GM18498 (cell line): ENCODE results near the gene SMYD3.
"Not testable (repeated sequence)": the region's sequence is repeated elsewhere in the genome, so short reads cannot be mapped to it uniquely, and the experiment has no call there.

Experiments used
- ATAC-seq: cut with Tn5 transposase; IDR thresholded peaks from one replicate; pipeline ENCODE4 v1.9.1; 2021; ENCODE audit warnings: mild to moderate bottlenecking, moderate library complexity; ENCODE audit not compliant: unreplicated experiment

Gene SMYD3

DNA sequence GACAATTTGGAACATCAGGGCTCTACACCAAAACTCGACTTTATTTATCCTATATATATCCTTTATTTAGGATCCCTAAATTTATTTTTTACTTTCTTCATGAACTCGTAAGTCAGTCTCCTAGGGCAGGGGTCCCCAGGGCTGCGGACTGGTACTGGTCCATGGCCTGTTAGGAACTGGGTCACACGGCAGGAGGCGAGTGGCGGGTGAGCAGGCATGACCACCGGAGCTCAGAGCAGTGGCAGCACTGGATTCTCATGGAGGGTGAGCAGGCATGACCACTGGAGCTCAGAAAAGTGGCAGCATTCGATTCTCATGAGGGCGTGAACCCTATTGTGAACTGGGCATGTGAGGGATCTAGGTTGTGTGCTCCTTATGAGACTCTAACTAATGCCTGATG is 427.0 kb downstream of the SMYD3 start:
- ATAC-seq, result no peak

DNA sequence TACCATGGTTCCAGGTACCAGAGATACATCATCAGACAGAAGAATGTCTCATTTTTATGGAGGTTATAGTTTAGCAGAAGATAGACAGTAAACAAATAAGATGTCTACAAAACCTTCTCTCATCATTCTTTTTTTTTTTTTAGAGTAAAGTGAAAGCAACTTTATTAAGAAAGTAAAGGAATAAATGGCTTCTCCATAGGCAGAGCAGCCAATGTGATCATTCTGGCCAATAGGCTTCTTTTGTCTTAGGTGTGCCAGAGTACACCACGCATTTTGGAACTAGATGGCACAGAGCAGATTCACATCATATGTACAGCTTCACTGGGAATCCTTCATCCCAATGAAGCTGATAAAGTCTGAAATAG is 428.2 kb downstream of the SMYD3 start:
- no peak for ATAC-seq

DNA sequence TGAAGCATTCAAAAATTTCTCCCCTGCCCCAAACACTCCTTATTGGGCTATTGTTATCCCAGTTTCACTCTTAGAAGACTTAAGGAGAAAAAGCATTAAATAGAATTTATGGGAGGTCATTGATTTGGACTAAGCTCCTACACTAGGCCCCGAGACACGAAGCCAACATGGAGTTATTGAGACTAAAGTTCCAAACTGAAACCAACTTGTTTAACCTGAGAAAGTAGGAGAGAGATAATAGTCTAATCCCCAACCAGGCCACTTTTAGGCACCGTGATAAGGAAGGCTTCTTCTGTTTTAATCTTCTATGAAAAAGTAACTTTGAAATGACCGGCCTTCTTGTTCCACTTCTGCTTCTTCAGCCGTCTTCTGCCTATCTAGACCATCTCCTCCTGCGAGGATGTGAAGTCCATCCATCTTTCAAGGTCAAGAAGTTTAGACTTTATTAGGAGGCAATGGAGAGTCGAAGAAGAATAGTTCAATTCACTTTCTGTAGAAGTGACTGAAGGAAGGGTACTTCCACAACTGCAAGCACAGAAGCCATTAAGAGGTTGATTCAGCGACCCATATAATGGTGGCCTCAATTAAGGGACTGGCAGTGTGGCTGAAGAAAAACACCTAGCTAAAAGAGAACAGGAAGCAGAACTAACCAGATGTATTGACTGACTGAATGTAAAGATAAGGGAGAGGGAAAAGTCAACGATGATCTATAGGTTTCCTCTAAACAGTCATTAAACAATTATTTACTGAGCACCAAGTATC is 428.8 kb downstream of the SMYD3 start:
- ATAC-seq, result no peak

DNA sequence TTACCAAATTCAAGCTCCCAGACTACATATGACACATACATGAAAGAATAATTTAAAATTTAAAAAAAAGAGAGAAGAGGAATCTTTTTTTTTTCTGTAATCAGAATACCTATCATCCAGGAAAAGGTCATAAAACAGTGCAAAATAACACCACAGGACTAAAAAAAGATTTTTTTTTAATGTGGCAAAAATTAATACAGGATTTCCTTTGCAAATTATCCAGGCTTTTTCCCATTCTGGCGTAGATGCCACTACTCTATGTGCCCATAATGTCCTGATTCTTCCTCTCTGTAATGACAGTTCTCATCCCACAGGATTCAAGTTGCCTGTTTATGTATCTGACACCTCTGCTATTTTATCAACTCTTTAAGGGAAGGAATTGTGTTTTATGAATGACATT is 429.6 kb downstream of the SMYD3 start:
- ATAC-seq, result no peak

DNA sequence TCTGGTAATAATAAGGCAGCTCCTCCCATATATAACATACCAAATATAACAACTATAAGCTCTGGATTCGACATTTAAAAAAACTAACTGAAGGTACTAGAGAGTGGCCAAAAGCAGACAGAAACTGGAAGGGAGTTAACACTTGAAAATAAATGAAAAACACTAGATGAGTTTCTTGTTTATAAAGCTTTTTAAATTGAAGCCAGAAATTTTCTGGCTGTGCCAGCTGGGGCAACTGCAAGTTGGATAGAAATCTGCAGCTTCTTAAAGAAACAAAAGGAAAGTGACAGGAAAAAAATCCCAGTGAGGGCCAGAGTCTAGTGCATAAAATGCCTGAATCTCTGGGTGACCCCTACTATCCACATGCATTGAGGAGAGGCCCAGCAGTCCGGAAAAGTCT is 432.7 kb downstream of the SMYD3 start:
- ATAC-seq, result no peak

DNA sequence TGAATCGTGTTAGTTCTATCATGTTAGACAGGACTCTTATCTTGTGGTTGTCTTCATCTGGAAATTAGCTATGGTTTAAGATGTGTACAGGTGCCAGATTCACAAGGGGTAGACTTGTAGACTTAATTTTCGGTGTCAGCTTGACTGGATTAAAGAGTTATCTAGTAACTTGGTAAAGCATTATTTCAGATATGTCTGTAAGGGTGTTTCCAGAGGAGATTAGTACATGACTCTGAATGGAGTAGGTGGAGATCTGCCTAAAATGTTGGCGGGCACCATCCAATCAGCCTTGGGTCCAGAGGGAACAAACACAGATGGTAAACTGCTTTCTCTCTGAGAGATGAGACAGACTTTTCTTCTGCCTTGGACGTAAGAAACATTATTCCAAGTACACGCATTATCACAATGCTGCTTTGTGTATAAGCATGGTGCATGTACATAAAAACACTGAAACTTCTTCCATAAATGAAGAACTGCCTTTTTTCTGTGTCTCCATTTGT is 434.6 kb downstream of the SMYD3 start:
- no peak for ATAC-seq

DNA sequence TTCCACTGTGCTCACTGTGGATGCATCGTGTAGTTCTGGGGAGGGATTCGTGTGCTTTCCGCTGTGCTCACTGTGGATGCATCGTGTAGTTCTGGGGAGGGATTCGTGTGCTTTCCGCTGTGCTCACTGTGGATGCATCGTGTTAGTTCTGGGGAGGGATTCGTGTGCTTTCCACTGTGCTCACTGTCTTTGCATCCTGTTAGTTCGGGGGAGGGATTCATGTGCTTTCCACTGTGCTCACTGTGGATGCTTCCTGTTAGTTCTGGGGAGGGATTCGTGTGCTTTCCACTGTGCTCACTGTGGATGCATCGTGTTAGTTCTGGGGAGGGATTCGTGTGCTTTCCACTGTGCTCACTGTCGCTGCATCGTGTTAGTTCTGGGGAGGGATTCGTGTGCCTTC is 435.1 kb downstream of the SMYD3 start:
- not testable (repeated sequence) for ATAC-seq

DNA sequence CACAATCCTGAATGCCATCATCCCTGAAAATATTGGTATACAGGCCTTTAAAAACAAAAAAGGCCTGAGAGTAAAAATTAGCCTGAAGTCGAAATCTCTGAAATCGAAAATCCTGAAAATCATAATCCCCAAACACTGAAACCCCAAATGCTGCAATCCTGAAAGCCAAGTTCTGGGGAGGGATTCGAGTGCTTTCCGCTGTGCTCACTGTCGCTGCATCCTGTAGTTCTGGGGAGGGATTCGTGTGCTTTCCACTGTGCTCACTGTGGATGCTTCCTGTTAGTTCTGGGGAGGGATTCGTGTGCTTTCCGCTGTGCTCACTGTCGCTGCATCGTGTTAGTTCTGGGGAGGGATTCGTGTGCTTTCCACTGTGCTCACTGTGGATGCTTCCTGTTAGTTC is 435.5 kb downstream of the SMYD3 start:
- not testable (repeated sequence) for ATAC-seq

DNA sequence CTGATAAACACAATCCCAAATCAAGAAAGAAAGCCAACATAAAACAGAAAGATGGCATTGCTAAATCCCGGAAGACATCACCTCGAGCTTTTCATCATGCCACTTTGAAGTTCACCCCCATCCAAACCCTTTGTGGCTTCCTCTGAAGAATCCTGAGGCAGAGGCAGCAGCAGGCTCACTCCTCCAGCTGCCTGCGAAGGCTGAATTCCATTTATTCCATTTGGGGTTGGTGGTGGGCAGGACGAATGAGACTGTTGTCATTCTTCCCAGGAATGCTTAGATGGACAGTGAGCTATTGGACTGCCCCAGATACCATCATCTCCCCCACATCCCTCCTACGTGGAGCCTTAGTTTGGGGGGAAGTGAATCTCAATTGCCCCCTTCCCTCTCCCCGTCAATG is 437.5 kb downstream of the SMYD3 start:
- no peak for ATAC-seq

DNA sequence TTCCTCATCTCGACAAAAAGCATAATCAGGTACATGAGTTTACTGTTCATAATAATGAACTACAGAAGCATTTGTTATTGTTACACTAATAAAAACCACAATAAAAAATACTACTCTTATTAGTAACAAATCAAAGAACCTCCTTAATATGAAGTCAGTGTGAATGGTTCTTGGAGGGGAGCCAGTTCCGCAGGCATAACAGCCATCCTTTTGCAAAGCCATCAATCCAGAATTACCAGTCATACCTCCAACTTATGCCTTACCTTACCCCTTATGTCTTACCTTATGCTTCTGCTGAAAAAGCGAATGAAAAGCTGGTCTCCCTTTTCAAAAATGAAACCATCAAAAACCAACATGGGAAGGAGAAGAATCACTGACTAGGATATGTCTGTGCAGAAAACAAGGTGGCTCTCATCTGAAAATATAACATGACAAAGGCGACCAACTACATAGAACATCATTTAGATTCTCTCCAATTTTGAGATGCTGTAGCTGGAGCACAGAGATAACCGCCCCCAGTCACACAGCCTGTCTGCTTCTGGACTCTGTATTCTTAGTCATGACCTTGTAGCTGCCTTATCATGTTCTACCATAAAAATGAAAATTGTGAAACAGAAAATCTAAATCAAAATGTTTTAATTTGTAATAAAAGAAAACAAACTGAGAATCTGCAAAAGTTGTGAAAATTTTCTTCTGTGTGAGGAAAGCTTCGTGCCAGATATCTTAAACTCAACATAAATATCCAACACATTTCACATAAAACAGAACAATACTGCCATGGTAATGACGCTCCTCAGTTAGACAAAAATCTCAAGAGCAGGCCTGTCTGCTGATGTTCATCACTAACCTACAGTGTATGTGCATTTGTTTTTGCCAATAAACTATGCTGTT is 438.2 kb downstream of the SMYD3 start:
- ATAC-seq, result no peak

DNA sequence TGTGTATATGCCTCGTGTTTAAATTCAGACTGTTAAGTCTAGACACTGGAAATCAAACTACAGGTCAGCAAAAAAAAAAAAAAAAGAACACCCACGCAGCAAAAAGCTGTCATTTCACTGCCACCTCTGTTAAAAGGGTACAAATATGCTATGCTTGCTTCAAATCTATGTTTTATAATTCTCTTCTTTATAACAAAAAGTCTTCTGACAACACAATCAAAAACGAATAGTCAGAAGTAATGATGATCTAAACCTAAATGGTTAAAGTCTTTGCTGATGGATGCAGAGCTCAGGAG is 438.9 kb downstream of the SMYD3 start:
- no peak for ATAC-seq

DNA sequence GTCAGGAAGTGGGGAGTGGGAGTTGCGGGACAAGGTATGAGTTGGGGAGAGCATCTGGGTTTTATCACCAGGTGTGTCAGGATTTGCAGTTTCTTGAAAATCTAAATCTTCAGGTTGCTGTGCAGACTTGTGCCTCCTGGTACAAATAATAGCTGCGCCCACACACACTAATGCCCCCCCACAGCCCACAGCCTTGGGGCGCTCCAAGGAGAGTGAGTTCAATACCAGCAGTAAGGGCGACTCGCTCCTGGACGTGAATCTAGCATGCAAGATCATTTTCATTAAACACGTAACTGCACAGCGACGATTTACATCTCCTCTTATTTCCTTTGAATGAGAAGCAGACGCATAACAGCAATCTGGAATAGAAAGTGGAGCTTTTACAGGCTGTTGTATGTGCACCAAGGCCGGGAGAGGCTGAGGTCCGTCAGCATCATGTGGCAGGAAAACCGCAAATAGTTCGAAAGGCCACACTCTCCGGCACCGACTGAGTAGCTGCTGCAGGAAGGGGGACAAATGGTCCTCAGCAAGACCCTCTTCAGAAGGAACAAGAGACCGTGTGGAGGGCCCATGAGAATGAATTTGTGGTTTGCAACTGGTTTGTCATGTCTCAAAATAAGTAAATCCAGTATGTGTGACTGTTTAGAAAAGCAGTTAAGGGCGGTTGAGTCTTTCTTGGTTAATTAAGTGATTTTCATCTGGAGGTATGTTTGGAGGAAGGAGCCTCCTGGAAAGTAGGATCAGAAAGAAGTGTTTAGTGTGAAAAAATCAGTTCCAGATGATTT is 439.5 kb downstream of the SMYD3 start:
- ATAC-seq, result no peak

DNA sequence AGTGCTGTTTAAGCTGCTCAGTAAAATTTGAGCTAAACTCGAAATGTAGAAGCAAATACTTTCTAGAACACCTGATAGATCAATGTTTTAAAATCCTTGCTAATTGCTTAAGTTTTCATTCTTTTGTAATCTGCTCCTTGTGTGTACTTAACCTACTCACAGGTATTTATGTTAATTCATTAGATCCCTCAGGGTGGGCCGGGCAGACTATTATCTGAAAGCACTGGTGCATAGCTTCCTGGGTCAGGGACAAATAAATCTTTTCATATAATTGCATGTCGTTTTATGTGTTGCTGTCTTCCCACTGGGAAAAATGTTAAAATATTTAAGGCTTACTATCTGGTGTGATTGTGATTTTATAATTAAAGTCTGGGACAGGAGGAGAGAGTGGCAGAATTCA is 440.5 kb downstream of the SMYD3 start:
- ATAC-seq, result no peak

DNA sequence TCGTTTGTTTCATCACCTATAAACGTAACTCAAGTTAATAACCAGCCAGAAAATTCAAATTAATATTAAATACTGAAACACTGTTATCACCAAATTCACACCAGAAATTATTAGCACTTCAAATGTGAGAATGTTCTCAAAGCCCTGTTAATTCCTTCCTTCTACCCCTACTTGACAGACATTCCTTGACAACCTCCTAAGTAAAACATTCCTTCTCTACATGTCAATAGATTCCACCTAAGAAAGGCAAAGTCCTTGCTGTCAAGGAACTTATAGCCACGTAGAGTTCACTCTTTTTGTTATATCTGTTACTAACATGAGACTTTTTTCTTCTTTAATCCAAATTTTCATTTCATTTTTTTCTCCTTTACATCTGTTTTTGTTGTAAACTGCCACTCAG is 441.5 kb downstream of the SMYD3 start:
- ATAC-seq, result no peak

DNA sequence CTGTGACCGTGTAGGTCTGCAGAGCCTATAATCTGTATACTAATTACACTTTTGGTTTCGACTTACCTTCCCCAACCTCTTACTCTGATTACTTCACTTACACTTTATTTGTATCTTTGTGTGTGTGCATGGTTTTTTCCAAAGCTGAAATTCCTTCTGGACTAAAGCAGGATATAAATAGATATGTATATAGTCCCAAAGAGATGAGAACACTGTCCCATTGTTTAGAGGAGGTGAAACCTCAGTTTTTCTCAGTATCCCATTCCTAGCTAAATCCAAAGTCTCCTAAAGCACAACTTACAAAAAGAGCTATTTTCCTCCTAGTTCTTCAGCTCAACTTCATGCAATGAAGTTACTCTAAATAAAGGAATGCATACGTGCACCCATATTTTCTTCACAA is 442.2 kb downstream of the SMYD3 start:
- ATAC-seq, result no peak

DNA sequence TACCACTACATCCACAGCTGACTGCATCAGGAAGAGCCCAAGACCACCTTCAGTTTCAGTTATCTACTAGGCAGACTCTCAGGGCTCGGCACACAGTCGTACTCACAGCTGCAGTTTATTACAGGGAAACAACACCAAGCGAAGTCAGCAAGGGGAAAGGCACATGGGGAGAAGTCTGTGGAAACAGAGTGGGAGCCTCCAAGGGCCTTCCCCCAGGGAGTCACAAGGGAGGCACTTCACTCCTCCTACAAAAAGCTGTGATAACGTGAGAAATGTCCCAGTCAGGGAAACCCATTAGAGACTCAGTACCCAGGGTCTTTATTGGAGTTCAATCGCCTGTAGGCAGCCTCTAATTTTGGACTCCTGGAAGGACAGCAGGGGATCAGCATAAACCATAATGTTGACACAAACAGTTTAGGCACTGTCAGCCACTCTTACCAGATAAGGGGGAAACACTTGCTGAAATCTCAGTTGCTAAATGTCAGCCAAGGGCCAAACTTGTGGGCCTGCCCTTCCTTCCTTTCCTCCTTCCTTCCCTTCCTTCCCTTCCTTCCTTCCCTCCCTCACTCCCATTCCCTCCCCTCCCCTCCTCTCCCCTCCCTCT is 444.0 kb downstream of the SMYD3 start:
- ATAC-seq, result no peak

DNA sequence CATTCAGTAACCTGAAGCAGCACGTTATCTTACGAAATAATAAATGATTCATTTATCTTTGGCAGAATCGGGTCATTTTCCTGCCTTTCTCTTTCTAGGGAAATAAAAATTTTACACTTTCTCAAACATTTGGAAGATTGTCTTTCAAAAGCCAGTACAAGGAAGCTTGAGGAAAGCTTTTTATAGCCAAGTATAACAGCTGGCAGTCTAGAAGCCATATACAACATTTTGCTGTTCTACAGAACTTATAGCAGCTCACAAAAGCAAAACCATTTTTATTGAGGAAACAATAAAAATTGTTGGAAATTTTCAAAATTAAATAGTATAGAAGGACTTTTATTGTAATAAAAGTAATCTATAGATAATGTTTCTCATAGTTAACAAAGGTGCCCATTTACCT is 448.6 kb downstream of the SMYD3 start:
- ATAC-seq, result no peak

DNA sequence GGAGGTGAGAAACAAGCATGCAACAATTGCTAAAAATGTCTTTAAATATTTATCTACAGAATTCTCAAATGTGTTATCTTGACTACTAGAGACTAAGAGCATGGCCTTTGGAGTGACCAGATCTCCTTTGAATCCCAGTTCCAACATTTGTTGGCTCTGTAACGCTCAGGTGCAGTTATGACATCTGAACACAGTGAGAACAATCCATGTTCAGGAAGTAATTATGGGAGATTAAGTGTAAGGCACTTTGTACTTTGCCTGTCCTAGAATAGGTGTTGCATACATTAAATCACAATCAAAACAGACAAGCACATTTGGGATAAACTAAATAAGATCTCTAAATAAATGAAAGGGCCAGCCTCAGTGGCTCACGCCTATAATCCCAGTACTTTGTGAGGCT is 454.5 kb downstream of the SMYD3 start:
- ATAC-seq, result no peak

DNA sequence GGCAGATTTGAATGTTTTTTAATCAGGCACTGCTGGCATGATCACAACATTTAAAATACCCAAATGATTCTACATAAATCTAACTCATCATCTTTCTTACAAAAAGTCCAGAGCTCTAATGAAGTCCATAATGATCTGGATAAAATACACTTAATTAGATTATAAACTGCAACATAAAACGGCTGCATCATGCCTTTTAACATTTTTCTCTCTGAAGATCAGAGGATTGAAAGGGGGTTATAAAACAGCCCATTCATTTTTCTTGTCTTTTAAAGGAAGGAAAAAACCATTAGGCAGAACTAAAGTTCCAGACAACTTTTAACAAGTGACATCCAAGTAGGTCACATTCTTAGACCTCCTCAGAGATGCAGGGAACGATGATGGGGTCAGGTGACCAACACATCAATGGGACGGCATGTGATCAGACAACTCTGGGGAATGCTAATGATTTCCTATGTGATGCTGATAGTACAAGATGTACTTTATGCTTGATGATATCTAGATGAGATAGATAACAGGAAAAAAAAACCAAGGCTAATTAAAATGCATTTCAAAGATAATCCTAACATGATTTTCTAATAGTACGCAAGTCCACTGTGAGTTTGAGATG is 455.1 kb downstream of the SMYD3 start:
- no peak for ATAC-seq

DNA sequence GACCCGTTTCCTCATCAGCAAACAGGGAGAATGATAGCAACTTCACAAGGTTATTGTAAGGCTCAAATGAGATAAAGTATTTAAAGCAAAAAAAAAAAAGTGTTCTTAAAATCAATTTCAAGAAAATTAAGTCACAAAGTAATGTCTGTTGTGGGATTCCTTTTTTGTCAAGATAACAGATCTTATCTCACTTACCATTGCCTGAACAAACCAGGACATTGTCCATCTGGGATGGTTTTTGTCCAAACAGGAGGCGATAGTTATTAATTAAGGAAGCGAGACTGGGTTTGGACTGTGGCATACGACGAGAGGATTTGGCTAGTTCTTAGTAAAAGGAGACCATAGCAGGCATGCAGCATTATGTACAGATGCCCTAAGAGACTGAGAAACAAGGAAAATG is 458.4 kb downstream of the SMYD3 start:
- ATAC-seq, result no peak

DNA sequence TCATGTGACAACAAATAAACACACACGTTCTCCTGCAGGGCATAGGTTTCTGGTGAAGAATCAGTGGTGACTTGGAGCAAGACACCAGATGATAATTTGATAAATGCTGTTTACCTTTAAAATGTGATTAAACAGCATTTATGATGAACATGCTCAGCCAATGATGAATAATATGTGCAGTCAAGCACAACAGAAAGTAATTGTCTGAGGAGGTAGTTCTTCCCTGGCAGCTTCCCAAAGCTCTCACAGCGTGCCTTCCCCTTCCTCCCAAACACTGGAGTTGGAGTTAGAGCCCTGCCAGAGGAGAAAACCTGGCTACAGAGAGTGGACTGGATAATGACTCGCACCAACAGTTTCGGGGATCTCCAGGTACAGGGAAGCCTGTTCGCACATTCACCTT is 463.5 kb downstream of the SMYD3 start:
- no peak for ATAC-seq
